ENCODE results near the gene PCBP4.

Gene PCBP4

DNA sequence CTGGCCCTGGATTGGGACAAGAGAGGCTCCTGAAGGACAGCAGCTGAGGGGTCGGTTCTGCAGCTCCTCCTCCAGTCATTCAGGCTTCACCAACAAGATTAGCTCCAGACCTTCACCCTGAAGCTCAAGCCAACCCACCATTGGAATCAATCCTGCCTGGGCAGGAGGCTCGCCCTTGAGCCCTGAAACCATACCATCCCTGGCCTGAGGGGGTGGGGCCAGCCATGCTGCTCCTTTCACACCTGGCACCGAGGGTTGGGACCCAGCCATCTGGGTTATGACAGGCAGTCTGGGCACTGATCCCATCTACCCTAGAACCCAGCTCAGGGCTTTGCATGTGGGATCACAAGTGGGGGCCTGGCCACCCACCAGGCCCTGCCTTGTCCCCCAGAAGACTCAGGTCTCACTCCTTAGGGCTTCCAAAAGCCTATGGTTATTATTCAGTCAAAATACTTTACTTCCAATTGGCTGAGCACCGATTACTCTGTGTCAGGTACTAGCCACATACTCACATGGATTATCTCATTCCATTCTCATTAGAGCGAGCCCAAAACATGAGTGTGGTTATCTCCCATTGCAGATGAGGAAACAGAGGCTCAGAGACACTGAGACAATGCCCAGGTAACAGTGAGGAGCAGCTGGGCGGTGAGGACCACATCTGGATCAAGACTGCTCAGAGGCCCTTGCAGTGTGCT, 3.5 kb upstream of the PCBP4 start:
- DNase-seq, result no peak

DNA sequence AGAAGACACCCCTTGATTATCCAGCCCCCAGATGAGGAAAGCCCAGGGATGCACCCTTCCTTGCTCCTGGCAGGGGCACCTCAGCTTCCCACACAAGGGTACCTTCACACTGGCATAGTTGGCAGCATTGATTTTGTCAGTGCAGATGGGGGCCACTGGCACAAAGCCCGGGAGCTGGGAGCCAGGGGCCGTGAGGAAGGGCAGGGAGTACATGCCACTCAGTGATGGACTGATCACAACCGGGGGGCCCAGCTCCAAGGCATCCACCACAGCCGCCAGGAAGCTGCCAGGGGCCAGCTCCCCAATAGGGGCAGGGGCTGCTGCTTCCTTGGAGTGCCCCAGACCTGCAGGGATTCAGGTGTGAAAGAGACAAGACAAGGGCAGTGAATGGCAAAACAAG, 2.6 kb upstream of the PCBP4 start:
- DNase-seq, result no peak

GRCh38 chr3:51968883-51969678, 1.8 kb upstream of the PCBP4 start:
- no peak for DNase-seq

DNA sequence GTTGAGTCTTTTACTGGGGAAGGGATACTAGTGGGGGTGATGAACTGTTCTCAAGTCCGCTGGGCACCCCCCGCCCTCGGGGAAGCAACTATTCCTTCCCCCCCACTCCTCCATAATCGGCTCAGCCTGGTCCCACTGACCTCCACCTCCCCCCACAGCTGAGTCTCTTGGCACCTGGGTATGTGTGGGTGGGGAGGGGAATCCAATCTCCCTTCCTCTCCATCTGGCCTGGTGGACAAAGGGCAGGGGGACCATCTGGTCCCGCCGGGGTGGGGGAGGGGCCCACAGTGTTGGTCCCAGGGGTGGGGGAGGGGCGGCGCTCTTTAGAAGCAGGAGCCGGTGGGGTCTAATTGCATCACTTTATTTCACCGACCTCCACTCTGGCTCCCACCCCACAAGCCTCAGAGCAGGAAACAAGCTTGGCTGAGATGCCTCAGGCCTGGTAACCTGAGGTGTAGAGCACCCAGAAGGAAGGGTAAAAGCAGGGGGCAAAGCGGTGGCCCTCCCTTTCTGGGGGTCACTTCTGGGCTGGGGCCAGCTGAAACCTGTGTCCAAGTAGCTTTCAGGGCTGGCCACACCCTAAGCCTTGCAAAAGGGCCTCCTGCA, 1.0 kb upstream of the PCBP4 start:
- no peak for DNase-seq

DNA sequence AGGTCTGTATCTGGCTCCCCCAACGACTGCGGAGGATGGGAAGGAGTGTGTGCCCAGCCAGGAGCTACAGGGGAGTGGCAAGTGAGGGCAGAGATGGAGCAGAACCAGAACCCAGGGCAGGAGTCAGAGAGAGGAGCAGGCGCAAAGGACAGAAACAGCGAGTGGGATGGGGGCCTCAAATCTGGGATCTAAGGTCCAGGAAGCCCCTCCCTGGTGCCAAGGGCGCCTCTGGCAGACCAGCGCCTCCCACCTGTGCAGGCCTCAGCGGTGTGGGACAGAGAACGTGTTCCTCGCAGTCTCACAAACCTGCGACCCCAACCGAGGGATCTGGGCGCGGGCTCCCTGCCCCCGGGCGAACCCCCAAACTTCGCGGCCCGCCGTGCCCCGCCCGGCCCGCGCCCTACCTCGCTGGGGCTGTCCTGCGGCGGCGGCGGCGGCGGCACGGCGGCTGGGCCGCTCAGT, 301 bp downstream of the PCBP4 start:
- DNase-seq, result no peak

GRCh38 chr3:51966486-51966885, 768 bp downstream of the PCBP4 start:
- DNase-seq, result no peak

GRCh38 chr3:51966016-51966415, 1.2 kb downstream of the PCBP4 start:
- no peak for DNase-seq

DNA sequence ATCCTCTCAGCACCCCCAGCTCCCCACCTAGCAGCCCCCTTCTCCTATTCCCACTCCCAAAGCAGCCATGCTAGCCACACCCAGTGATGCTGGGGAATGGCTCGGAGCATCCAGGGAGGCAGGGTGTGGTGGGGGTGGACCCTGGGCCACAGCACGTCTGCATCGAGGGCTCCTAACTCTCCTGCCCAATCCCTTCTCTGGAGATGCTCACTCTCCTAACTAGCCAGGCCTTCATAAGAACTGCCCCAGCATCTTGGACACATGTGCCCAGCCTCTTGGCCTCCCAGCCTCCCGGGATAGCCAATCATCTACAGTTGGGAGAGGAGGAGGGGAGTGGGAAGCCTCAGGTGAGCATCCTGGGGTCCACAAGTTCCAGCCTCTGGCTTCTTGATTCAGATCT, 2.7 kb downstream of the PCBP4 start:
- no peak for DNase-seq

DNA sequence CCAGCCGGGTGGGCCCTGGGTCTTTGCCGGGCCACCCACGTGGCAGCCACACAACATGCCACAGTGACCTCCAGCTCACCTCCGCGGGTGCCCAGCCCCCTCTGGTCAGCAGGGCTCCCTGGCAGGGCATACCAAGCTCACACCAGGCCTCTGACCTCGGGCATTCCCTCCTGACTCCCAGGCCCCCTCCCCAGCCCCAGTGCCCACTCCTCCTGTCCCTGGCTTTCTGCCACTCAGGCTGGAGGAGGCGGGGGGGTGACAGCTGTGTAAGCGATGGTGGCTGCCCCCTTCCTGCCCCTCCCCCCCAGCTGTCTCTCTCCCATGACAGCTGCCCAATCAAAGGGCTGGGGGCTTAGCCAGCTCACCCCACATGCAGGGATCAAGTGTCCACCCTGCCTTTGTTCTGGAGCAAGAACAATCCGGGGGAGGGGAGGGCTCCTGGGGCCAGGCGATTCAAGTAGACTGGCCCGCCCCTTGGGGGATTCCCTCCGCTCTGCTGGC, 3.3 kb downstream of the PCBP4 start:
- no peak for DNase-seq

DNA sequence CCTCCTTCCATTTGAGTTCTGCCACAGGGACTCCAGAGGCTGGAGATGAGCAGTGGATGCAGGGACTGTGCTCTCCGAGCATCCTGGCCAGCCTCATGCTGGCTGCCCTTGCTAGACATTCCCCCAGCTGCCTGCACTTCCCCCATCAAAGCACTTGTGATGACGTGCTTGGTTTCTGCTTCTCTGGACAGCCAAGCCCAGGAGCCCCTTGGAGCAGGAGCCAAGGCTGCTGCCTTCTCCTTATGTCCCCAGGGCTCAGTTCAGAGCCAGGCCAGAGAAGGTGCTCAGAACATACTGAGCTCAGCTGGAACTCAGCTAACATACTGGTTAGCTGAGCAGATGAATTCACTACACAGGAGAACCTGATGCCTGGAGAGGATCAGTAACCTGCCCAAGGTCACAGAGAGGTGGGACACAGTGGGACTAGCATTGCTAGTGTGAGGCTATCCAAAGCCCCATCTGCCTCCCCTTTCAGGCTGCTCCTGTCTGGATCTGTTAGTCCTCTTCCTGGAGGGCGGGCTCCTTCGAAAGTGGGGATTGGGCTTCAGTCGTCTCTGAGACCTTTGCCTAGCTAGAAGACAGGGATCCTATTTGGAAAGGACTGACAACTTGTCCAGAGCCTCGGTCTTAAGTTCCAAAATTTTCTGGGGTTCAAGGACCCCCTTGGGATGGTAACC, 4.3 kb downstream of the PCBP4 start:
- DNase-seq, result no peak

DNA sequence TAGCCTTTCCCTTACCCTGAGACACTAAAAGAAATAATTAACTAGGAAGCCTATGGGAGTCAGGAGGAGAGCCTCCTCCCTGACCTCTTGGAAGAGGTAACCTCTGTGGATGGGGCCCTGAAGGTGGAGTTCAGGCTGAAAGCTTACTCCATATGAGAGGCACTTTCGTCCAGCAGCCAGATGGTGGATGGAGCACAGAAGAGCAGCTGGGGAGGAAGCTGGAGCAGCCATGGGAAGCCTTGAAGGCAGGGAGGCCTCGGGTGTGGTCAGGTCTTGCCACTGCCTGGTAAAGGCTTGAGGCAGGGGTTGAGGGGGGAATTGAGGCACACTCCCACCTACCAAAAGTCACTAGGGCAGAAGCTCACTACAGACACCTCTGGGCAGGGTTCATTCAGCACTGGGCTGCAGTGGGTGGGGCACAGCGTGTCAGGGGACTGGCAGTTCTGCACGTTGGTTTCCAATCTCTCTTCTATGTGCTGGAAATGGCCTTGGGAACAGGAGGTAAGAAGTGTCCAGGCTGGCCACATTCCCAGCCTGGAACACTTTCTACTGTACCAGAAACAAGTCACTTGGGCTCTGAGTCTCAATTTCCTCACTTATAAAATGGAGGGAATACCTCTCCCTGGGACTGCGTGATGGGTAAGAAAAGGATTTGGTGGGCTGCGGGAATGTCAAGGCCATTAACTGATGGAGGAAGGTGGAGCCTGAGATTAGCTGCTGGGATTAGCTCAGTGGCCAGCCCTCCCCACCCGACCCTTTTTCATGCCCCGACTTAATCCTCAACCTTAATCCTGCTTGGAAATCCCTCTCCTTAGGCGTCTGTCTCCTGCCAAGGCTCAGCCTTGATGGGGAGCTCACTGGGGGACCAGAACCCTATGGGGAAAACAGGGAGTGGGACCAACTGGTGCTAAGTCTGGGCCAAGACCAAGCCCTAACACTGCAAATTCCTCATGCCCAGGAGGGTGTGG, 5.4 kb downstream of the PCBP4 start:
- DNase-seq, result no peak

GRCh38 chr3:51961011-51961410, 6.2 kb downstream of the PCBP4 start:
- no peak for DNase-seq

DNA sequence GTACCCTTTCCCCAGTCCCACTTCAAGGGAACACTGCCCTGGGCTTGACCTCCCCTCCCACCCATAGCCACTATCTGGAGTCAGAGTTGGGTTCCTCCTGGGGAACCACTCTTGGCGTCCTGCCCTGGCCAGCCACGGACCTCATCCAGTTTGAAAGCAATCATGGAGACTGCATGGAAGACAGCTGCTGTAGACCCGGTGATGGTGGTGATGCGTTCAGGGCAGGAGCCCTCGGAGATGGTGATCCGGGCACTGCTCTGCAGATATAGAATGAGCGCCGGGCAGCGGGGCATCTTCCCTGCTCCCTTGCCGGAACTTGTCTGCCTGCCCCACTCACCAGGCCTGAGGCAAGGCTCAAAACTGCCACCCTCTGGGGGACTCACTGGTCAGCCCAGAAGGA, 6.9 kb downstream of the PCBP4 start:
- no peak for DNase-seq

GRCh38 chr3:51959651-51960050, 7.6 kb downstream of the PCBP4 start:
- no peak for DNase-seq

- DNase-seq, result no peak
Measured at GRCh38 chr3:51958603-51959521, 8.4 kb downstream of the PCBP4 start.

- no peak for DNase-seq
Measured at GRCh38 chr3:51957520-51958205, 9.6 kb downstream of the PCBP4 start.

DNA sequence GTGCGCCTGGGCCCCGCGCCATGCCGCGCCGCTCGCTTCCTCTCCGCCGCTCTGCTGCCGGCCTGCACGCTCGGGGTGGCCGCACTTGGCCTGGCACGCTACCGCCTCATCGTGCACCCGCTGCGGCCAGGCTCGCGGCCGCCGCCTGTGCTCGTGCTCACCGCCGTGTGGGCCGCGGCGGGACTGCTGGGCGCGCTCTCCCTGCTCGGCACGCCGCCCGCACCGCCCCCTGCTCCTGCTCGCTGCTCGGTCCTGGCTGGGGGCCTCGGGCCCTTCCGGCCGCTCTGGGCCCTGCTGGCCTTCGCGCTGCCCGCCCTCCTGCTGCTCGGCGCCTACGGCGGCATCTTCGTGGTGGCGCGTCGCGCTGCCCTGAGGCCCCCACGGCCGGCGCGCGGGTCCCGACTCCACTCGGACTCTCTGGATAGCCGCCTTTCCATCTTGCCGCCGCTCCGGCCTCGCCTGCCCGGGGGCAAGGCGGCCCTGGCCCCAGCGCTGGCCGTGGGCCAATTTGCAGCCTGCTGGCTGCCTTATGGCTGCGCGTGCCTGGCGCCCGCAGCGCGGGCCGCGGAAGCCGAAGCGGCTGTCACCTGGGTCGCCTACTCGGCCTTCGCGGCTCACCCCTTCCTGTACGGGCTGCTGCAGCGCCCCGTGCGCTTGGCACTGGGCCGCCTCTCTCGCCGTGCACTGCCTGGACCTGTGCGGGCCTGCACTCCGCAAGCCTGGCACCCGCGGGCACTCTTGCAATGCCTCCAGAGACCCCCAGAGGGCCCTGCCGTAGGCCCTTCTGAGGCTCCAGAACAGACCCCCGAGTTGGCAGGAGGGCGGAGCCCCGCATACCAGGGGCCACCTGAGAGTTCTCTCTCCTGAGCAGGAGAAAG, 11.1 kb downstream of the PCBP4 start:
- no peak for DNase-seq

DNA sequence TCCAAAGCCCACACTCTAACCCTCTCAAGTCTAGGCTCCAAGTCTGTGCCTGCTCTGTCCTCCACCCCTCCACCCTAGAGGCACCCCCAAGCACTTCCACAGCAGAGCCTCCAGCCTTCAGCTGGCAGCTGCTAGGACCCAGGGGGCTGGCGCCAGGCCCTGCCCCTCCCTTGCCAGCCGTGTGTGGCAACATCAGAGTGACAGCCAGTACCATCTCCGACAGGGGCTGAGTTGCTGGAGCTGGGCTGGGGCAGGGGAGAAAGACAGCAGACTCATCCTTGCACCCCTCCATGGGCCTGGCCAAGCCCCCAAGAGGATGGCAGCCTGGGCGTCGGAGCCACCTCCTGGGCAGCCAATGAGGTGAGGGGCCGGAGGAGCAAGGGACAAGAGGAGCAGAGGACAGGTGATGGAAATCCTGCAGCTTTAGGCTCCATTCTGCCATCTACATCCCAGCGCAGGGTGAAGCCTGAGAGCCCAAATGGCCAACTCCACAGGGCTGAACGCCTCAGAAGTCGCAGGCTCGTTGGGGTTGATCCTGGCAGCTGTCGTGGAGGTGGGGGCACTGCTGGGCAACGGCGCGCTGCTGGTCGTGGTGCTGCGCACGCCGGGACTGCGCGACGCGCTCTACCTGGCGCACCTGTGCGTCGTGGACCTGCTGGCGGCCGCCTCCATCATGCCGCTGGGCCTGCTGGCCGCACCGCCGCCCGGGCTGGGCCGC, 11.9 kb downstream of the PCBP4 start, which contains the start of gene GPR62:
GPR62 (plus strand) TSS at position 207 of the 718 bp plus-strand sequence; CDS start at position 479, 272 bp downstream.
- DNase-seq, result no peak

Measured in activated T-cell treated with anti-CD3 and anti-CD28 coated beads for 4 hours (primary cell).